Activated CD8-positive, alpha-beta memory T cell treated with anti-CD3 and anti-CD28 coated beads for 48 hours (primary cell): ENCODE data around the gene ZNF358.

Experiments
- DNase-seq, 3 experiments: peaks; one replicate each; pipeline ENCODE4 v3.0.0-alpha.2; 2020; ENCODE audit warnings: low read depth in 2 of 3, low spot score in 2 of 3

ZNF358 gene

DNA sequence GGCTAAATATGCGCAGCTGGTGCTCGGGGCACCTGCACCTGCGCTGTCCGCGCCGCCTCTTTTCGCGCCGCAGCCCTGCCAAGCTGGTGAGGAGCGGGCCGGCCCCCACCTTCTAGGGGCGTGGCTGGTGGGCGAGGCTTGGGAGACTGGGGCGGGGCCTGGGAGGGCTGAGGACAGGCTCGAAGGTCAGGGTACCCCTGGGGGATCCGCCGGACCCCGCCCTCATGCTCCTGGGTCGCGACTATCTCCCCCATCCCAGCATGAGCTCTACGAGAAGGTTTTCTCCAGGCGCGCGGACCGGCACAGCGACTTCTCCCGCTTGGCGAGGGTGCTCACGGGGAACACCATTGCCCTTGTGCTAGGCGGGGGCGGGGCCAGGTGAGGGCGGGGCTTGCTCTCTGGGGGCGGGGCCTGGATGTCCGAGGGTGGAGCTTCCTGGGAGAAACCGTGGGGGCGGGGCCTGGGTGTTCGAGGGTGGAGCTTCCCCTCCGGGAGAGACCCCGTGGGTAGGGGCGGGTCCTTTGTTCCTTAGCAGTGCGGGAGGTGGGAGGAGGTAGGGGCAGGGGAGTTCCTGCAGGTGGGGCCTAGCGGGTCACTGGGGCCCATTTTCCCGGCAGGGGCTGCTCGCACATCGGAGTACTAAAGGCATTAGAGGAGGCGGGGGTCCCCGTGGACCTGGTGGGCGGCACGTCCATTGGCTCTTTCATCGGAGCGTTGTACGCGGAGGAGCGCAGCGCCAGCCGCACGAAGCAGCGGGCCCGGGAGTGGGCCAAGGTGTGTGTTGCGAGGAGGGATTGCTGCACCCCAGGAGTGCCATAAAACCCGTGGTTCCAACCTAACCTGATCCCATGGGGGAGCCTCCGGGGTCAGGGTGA lies 39.3 kb downstream of the ZNF358 start:
- DNase-seq, result no peak

DNA sequence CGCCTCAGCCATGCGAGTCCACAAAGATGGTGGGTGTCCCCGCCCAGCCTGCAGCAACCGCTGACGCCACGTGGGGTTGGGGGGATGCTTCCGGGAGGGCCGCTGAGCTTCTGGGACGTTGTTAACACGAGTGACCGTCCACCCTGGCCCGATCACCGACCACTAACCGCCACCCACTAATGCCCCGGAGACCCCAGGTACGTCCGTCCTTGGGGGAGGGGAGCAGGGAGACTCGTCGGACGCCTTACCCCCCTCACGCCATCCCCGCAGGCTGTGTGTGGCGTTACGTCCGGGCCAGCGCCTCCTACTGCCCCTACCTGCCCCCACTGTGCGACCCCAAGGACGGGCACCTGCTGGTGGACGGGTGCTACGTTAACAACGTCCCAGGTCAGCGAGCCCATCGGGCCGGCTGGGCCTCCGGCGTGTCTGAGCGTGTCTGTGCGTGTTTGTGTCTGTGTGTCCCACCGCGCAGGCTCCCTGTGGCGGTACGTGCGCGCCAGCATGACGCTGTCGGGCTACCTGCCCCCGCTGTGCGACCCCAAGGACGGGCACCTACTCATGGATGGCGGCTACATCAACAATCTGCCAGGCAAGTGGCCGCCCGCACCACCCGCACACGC lies 40.9 kb downstream of the ZNF358 start:
- no peak for DNase-seq

- DNase-seq, result no peak
Measured at GRCh38 chr19:7558667-7559066, 42.8 kb downstream of the ZNF358 start.

DNA sequence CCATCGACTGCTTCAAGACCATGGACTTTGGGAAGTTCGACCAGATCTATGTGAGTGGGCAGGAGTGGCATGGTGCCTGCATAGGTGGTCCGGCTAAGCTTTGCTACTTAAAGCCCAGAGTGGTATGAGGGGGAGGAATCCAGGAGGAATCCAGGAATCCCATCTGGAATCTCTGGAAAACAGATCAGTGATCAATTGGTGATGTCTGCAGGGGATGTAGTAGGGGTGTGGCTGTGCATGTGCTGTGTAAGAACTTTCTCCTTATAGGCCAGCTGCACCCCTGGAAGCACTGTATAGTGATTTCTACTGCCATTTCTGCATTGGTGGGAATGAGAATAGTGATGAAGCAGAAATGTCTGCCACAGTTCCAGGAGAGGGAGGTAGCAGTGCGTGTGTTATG lies 43.2 kb downstream of the ZNF358 start:
- DNase-seq, result no peak

GRCh38 chr19:7560255-7560654 lies 44.4 kb downstream of the ZNF358 start:
- DNase-seq, result no peak

DNA sequence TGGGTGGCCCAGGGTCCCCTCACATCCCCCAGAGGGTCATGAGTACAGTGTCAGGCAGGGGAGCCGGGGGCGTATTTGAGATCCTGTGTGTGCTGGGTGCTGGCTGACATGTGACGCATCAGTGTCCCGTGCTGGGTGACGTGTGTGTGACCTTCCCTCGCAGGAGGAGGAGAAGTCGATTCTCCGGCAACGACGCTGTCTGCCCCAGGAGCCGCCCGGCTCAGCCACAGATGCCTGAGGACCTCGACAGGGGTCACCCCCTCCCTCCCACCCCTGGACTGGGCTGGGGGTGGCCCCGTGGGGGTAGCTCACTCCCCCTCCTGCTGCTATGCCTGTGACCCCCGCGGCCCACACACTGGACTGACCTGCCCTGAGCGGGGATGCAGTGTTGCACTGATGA lies 45.4 kb downstream of the ZNF358 start:
- no peak for DNase-seq

- DNase-seq, result no peak
Measured at GRCh38 chr19:7562646-7563393, 46.9 kb downstream of the ZNF358 start.

- no peak for DNase-seq
Measured at GRCh38 chr19:7564866-7565265, 49.0 kb downstream of the ZNF358 start.

- no peak for DNase-seq
Measured at GRCh38 chr19:7565332-7565731, 49.4 kb downstream of the ZNF358 start.
